Glutamatergic neuron (in vitro differentiated cells): Measurements from ENCODE around the gene LIFR. TPM values are rescaled to one million over a fixed set of nuclear protein-coding genes. Genes with fewer than 3 reads are reported as not detected.

Experiments
- DNase-seq: peaks from one replicate; pipeline ENCODE4 v3.0.0; 2022
- H3K27ac Mint-ChIP-seq: one replicate; pipeline ENCODE4 v1.8.0; 2020; ENCODE audit warnings: mild to moderate bottlenecking, mixed read lengths, inconsistent platforms; ENCODE audit not compliant: unreplicated experiment
- H3K27me3 Mint-ChIP-seq: one replicate; pipeline ENCODE4 v1.8.0; 2020; ENCODE audit warnings: mild to moderate bottlenecking, moderate library complexity, mixed read lengths, inconsistent platforms; ENCODE audit not compliant: unreplicated experiment
- H3K36me3 Mint-ChIP-seq: one replicate; pipeline ENCODE4 v1.8.0; 2020; ENCODE audit warnings: mild to moderate bottlenecking, mixed read lengths, inconsistent platforms; ENCODE audit not compliant: unreplicated experiment
- H3K4me1 Mint-ChIP-seq: one replicate; pipeline ENCODE4 v1.8.0; 2020; ENCODE audit warnings: mild to moderate bottlenecking, low read depth, mixed read lengths, inconsistent platforms; ENCODE audit not compliant: unreplicated experiment
- H3K4me3 Mint-ChIP-seq: one replicate; pipeline ENCODE4 v1.8.0; 2020; ENCODE audit warnings: mild to moderate bottlenecking, mixed read lengths, inconsistent platforms; ENCODE audit not compliant: unreplicated experiment
- H3K9me3 Mint-ChIP-seq: one replicate; pipeline ENCODE4 v1.8.0; 2020; ENCODE audit warnings: mild to moderate bottlenecking, moderate library complexity, mixed read lengths, inconsistent platforms; ENCODE audit not compliant: unreplicated experiment
- total RNA-seq: library from RNA; stranded (reverse); fragmentation: NEBNext Ultra II Directional; extraction: Animal tissue kit (Norgen Biotek cat#: 25700); gene quantifications from one replicate; pipeline ENCODE4 v1.2.1, GENCODE V29; 2021; ENCODE audit not compliant: unreplicated experiment
- TF ChIP-seq, protein P1 (sequence below): fragments of 200-600 bp; sonication (generic); IDR thresholded peaks from one replicate; pipeline ENCODE4 v1.5.0; 2021; ENCODE audit not compliant: partially characterized antibody, unreplicated experiment

The LIFR gene
- total RNA-seq, 1 donor from 2014 or later: 41.6 TPM

GRCh38 chr5:38447786-38448185 lies 108.7 kb downstream of the LIFR start:
- Mint-ChIP-seq H3K27ac (no peak overlapping the region), H3K4me3 (no peak overlapping the region), H3K4me1 (peaks cover 5% of the 10 kb centered on the region), H3K9me3 (peaks cover 10% of the 10 kb centered on the region), H3K36me3 (peaks cover 4% of the 10 kb centered on the region), H3K27me3 (peaks cover 2% of the 10 kb centered on the region)
- no peak for DNase-seq
- TF ChIP-seq, protein P1, sequence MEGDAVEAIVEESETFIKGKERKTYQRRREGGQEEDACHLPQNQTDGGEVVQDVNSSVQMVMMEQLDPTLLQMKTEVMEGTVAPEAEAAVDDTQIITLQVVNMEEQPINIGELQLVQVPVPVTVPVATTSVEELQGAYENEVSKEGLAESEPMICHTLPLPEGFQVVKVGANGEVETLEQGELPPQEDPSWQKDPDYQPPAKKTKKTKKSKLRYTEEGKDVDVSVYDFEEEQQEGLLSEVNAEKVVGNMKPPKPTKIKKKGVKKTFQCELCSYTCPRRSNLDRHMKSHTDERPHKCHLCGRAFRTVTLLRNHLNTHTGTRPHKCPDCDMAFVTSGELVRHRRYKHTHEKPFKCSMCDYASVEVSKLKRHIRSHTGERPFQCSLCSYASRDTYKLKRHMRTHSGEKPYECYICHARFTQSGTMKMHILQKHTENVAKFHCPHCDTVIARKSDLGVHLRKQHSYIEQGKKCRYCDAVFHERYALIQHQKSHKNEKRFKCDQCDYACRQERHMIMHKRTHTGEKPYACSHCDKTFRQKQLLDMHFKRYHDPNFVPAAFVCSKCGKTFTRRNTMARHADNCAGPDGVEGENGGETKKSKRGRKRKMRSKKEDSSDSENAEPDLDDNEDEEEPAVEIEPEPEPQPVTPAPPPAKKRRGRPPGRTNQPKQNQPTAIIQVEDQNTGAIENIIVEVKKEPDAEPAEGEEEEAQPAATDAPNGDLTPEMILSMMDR: no peak

DNA sequence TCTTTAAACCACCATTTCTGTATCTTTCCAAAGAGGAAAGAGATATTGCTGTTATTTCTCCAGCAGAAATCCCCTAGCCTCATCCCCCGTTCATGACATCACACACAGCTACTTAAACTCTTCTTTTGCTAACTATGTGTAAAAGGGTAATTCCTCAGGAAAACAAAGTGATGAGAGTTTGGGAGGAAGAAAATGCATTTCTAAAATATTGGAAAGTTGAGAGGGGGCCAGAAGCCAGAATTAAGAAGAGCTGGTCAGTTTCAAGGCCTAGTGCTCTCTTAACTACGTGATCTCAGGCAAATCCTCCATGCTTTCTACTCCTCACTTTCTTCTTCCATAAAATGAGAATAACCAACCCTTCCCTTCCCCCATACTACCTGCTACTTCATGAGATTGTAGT lies 109.4 kb downstream of the LIFR start:
- Mint-ChIP-seq H3K27ac (no peak overlapping the region), H3K4me1 (peaks cover 5% of the 10 kb centered on the region), H3K4me3 (no peak overlapping the region), H3K36me3 (peaks cover 4% of the 10 kb centered on the region), H3K27me3 (peaks cover 2% of the 10 kb centered on the region), H3K9me3 (peaks cover 10% of the 10 kb centered on the region)
- no peak for DNase-seq
- TF ChIP-seq, protein P1: no peak

DNA sequence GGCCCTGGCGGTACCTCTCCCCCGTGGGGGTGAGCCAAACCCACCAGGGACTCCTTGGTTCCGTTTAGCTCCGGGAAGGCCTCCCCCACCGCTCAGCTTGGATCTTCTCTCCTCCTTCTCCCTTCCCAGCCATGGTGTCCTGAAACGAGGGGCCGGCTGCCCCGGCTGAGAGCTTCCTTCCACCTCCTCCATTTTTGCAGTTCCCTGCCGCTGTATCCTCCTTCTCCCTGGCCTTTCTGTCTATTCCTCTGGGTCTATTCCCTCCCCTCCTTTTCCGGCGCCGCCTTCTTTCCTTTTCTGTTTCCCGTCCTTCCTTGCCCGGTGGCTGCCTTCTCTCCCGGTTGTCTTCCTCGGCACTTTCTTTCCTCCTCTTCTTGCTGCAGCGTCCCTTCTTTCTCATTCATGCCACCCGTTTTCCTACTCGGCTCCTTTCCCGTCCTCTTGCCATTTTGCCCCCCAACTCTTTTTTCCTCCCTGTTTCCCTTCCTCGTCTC lies 110.4 kb downstream of the LIFR start:
- Mint-ChIP-seq H3K4me3 (no peak overlapping the region), H3K27ac (no peak overlapping the region)

DNA sequence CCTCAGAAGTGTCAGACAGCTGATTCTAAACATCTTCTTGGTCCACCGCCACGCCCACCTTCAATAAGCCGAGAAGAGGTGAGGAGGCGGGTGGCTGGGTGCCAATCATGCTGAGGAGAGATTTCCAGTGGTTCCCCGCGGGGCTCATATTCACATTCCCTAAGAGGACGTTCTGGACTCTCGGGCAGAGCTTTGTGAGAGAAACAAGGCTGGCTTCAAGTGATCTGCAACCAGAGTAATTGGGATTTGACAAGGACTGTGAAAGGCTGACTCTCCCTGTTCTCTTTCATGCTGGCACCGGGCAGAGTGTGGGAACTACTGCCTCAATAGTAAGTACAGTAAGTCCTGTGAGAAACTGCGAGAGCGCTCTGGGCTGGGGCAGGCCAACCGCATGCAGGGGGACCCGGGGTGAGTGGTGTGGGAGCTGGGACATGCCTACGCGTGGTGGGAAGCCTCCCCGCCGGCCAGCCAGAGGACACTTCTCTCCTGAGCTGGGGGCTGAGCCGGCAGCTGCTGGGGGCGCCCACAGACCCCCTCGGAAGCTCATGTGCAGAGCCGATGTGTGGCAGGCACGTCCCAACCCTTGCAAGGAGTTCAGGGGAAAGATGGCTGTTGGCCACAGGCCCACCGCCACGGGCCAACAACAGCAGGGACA lies 110.9 kb downstream of the LIFR start:
- H3K4me1 Mint-ChIP-seq: peaks cover 6% of the 10 kb centered on the region
- H3K9me3 Mint-ChIP-seq: peaks cover 7% of the 10 kb centered on the region
- H3K36me3 Mint-ChIP-seq: peaks cover 4% of the 10 kb centered on the region
- TF ChIP-seq, protein P1: no peak
- no peak overlapping the region for H3K4me3 Mint-ChIP-seq
- no peak overlapping the region for H3K27ac Mint-ChIP-seq
- no peak for DNase-seq
- H3K27me3 Mint-ChIP-seq: peaks cover 2% of the 10 kb centered on the region

More for the DNA sequence above, 110.4 kb downstream of the LIFR start:
- Mint-ChIP-seq H3K36me3 (peaks cover 4% of the 10 kb centered on the region), H3K4me1 (peaks cover 6% of the 10 kb centered on the region), H3K27me3 (peaks cover 2% of the 10 kb centered on the region), H3K9me3 (peaks cover 7% of the 10 kb centered on the region)
- no peak for DNase-seq
- TF ChIP-seq, protein P1: no peak

DNA sequence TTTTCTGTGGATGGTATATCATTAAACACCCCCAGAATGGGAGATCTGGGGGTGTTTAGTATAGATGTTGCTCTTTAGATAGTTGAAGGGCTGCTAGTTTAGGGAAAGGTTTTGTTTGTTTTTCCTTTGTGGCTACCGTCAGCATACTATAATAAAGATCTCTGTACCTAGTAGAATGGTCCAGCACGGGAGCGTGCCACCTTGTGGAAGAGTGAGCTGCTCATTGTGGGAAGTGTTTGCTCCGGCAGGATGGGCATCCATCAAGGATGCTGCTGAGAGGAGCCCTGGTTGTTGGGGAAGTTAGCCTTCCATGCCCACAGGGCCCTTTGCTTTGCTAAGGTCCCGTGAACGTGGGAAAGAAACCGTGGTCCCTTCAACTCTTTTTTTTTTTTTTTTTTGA lies 113.1 kb downstream of the LIFR start:
- no peak for DNase-seq
- Mint-ChIP-seq H3K4me3 (no peak overlapping the region), H3K27me3 (no peaks in the 10 kb centered on the region), H3K4me1 (peaks cover 2% of the 10 kb centered on the region), H3K9me3 (peaks cover 6% of the 10 kb centered on the region), H3K36me3 (no peaks in the 10 kb centered on the region), H3K27ac (no peak overlapping the region)
- TF ChIP-seq, protein P1: no peak
